ENCODE measurements around the gene CLPTM1L. TPM values are rescaled to one million over a fixed set of nuclear protein-coding genes. Genes with fewer than 3 reads are reported as not detected.

Gene CLPTM1L
- total and polyA plus RNA-seq, 9 of the 15 experiments (the other 6 are each of a cell fraction or from before 2014, with no cell fraction given): 3.5 to 217 (median 177) TPM

DNA sequence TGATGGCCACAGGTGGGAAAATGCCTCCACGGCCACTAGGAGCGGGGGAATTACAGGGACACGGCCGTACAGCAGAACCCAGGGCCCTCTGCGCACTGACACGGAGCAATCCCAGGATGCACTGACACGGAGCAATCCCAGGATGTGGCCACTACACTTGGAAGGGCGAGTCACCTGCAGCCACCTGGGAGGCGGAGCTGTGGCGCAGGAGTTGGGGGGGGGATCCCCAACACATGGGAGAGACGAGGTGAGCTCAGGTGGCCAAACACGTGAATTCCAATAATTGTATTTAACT, 6.8 kb downstream of the CLPTM1L start:
- Histone ChIP-seq H3K4me3 (no peak overlapping the region), H3K9ac (ENCODE audit: insufficient read depth in 1 of 2, low read depth in 2 of 2, low read length in 2 of 2) (no peak overlapping the region), H3K4me2 (ENCODE audit: insufficient read depth, low read length) (no peak overlapping the region), H3K9me1 (ENCODE audit: control insufficient read depth, insufficient read depth, low read length) (no peaks in the 10 kb centered on the region), H3K9me3 (replicated peaks; ENCODE audit: control insufficient read depth, insufficient read depth, low read depth, low read length) (no peaks in the 10 kb centered on the region), H3K4me1 (replicated peaks in 1 of 2; ENCODE audit: control insufficient read depth in 2 of 2, insufficient read depth in 2 of 2, low read length in 2 of 2) (peaks cover under 1 to 16% of the 10 kb centered on the region in 2 experiments; a peak in 3 of 5 replicates), H3K27ac (ENCODE audit: extremely low read depth, low read depth, low read length) (no peak overlapping the region), H4K20me1 (replicated peaks; ENCODE audit: control insufficient read depth, insufficient read depth, low read length) (peaks cover 8% of the 10 kb centered on the region; the same call in 1 of the 2 replicates), H3K79me2 (ENCODE audit: control insufficient read depth, insufficient read depth, low read length) (peaks cover 18% of the 10 kb centered on the region), H2AFZ (ENCODE audit: low read depth, low read length) (no peak overlapping the region), H3K36me3 (ENCODE audit: control insufficient read depth, insufficient read depth, low read length) (peaks cover 94% of the 10 kb centered on the region), H3K27me3 (ENCODE audit: control insufficient read depth in 2 of 2, insufficient read depth in 2 of 2, low read length in 2 of 2) (no peaks in the 10 kb centered on the region)
- intact Hi-C loops (cut with micrococcal nuclease): no loop called here
- FAIRE-seq: no peak
- no peak for DNase-seq (ENCODE audit: extremely low read depth in 1 of 4, low spot score in 3 of 4)
- no peak for TF ChIP-seq HDAC6 (IDR thresholded peaks at IDR 0.05; ENCODE audit: low read depth, low read length)
- TF ChIP-seq, protein P1, sequence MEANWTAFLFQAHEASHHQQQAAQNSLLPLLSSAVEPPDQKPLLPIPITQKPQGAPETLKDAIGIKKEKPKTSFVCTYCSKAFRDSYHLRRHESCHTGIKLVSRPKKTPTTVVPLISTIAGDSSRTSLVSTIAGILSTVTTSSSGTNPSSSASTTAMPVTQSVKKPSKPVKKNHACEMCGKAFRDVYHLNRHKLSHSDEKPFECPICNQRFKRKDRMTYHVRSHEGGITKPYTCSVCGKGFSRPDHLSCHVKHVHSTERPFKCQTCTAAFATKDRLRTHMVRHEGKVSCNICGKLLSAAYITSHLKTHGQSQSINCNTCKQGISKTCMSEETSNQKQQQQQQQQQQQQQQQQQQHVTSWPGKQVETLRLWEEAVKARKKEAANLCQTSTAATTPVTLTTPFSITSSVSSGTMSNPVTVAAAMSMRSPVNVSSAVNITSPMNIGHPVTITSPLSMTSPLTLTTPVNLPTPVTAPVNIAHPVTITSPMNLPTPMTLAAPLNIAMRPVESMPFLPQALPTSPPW (CRISPR knock-in tag; IDR thresholded peaks at IDR 0.05): no peak
- TF ChIP-seq NCOR1 (IDR thresholded peaks at IDR 0.05): no peak
- POLR2A ChIA-PET: no interaction called here
- in situ Hi-C loops (cut with MboI): no loop called here
- 90% methylated on average over 12 of the region's 12 CpGs for WGBS (ENCODE audit: insufficient coverage, low coverage, missing lambda C conversion rate)
- no peak for ATAC-seq
- no TSS peak for BruUV-seq (replicated peaks)
- CTCF ChIA-PET (ENCODE audit: low intra/inter-chr PET ratio): no interaction called here

DNA sequence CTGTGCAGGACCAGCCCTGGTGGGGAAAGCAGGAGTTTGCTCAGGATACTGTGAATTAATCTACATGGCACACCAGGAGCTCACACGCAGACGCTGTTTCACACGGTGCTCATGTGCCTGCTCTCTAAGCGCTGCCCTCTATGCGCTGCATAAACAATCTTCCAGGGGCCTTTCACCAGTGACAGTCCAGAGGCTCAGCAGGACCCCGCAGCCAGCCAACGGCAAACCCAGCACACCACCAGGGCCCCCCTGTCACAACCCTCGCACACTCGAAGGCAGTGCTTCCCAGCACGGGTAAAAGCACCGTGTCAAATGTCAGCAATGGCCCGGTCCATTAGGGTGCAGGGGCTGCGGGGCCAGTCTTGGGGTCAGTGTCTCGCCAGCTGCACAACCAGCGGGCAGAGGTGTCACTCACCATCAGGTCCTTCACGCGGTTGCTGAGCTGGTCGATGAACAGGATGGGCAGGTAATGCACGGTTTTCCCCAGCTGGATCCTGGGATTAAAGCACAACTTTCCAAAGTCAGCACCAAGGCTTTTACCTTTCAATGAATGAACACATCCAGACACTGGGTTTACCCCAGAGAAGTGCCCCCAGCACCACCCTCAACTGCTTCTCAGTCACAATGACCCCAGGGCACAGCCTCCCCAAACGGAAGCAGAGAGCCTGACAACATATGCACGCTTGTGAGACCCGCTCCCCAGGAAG, 7.3 kb downstream of the CLPTM1L start:
- Histone ChIP-seq H3K9ac (ENCODE audit: insufficient read depth in 1 of 2, low read depth in 2 of 2, low read length in 2 of 2) (no peak overlapping the region), H3K79me2 (ENCODE audit: control insufficient read depth, insufficient read depth, low read length) (peaks cover 14% of the 10 kb centered on the region; the same call in 1 of the 3 replicates), H3K27me3 (ENCODE audit: control insufficient read depth in 2 of 2, insufficient read depth in 2 of 2, low read length in 2 of 2) (no peaks in the 10 kb centered on the region), H3K27ac (ENCODE audit: extremely low read depth, low read depth, low read length) (no peak overlapping the region), H3K4me1 (replicated peaks in 1 of 2; ENCODE audit: control insufficient read depth in 2 of 2, insufficient read depth in 2 of 2, low read length in 2 of 2) (peaks cover 0 to 16% of the 10 kb centered on the region in 2 experiments; a peak in 1 of 5 replicates), H3K9me1 (ENCODE audit: control insufficient read depth, insufficient read depth, low read length) (no peaks in the 10 kb centered on the region), H3K9me3 (replicated peaks; ENCODE audit: control insufficient read depth, insufficient read depth, low read depth, low read length) (no peaks in the 10 kb centered on the region), H2AFZ (ENCODE audit: low read depth, low read length) (no peak overlapping the region), H3K4me3 (no peak overlapping the region), H3K36me3 (ENCODE audit: control insufficient read depth, insufficient read depth, low read length) (peaks cover 93% of the 10 kb centered on the region), H3K4me2 (ENCODE audit: insufficient read depth, low read length) (no peak overlapping the region), H4K20me1 (replicated peaks; ENCODE audit: control insufficient read depth, insufficient read depth, low read length) (peaks cover 10% of the 10 kb centered on the region; the same call in 1 of the 2 replicates)
- ATAC-seq (no peak), FAIRE-seq (no peak), DNase-seq (ENCODE audit: extremely low read depth in 1 of 4, low spot score in 3 of 4) (no peak)
- no TSS peak for BruUV-seq (replicated peaks)
- TF ChIP-seq POLR2G (IDR thresholded peaks at IDR 0.05; ENCODE audit: low read depth, low read length) (peak; percentile 57), POLR2AphosphoS5 (IDR thresholded peaks at IDR 0.05; ENCODE audit: control insufficient read depth, insufficient read depth, low read depth, low read length) (0 out of 2 replicates have a peak, but pooled peaks have one; percentile 6), RBFOX2 (IDR thresholded peaks at IDR 0.05; ENCODE audit: low read depth, low read length) (peak; percentile 38; the same call in 1 of the 2 replicates)
- TF ChIP-seq, protein P2, sequence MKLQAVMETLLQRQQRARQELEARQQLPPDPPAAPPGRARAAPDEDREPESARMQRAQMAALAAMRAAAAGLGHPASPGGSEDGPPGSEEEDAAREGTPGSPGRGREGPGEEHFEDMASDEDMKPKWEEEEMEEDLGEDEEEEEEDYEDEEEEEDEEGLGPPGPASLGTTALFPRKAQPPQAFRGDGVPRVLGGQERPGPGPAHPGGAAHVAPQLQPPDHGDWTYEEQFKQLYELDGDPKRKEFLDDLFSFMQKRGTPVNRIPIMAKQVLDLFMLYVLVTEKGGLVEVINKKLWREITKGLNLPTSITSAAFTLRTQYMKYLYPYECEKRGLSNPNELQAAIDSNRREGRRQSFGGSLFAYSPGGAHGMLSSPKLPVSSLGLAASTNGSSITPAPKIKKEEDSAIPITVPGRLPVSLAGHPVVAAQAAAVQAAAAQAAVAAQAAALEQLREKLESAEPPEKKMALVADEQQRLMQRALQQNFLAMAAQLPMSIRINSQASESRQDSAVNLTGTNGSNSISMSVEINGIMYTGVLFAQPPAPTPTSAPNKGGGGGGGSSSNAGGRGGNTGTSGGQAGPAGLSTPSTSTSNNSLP (IDR thresholded peaks at IDR 0.05; ENCODE audit: borderline replicate concordance, low read depth, low read length): no peak
- WGBS (ENCODE audit: insufficient coverage, low coverage, missing lambda C conversion rate): 95% methylated on average over 22 of the region's 22 CpGs
- POLR2A ChIA-PET: interaction anchor here (0.7 kb wide), 1 partner anchor 8 kb away, joined by 3 read pairs; no protein-coding TSS in a partner anchor
- intact Hi-C loops (cut with micrococcal nuclease): no loop called here
- CTCF ChIA-PET (ENCODE audit: low intra/inter-chr PET ratio): no interaction called here
- in situ Hi-C loops (cut with MboI): no loop called here

All from K562 (cell line).